HTERT RPE-1 (cell line): ENCODE measurements around the gene LDLRAD4.

Source experiments
- in situ Hi-C: fragments of 300-500 bp; cut with MboI; formaldehyde crosslinking; loops from 4 replicates; pipeline ENCODE4 v1.14.3; 2020; ENCODE audit warnings: low sequenced_read_pairs

Gene LDLRAD4

DNA sequence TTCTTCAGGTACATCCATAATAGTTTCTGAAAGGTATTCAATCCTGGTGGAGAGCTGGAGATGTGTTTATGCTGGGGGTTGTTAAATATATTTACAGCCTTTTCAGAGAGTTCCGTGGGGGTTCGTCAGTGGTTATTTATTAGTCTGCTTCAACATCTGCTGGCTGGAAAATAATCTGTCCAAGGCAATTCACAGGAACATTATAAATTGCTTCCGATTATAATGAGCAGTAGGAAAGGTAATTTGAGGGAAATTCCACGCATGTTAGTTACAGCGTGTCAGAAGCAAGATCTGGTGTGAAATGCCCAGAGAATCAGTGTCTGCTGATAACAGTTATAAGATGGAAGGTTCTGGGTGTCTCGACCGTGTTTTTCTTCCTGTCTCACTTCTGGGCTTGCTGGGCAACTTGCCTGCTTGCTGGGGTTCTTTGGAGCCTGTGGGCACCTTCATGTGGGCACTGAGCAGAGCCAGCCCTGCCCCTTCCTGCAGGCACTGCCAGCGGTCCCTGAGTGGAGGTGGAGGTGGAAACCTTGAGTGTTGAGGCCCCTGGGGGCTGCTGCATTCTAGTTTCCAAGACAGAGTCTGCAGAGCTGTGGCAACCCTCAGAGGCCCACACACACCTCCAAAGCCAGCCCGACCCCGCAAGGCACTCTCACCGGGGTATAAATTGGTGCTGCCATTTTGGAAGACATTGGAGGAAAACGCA lies 322.1 kb downstream of the LDLRAD4 start:
- in situ Hi-C loops, result no loop called here

- in situ Hi-C loops, result no loop called here
Measured at GRCh38 chr18:13541621-13542519, 323.3 kb downstream of the LDLRAD4 start.

DNA sequence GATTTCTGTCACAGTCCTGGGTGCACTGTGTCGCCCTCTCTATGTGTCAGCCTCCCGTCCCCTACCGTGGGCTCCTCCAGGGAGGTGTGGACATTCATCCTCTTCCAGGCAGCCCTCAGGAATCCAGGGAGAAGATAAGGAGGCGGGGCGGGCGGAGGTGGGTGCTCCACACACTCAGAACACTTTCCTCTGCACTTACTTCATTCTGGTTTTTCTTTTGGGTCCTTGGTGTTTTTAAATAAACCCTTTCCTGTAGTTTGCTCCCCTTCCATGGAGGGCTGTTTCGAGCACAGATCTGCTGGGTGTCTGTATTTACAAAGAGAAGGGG lies 323.9 kb downstream of the LDLRAD4 start:
- in situ Hi-C loops, result no loop called here

DNA sequence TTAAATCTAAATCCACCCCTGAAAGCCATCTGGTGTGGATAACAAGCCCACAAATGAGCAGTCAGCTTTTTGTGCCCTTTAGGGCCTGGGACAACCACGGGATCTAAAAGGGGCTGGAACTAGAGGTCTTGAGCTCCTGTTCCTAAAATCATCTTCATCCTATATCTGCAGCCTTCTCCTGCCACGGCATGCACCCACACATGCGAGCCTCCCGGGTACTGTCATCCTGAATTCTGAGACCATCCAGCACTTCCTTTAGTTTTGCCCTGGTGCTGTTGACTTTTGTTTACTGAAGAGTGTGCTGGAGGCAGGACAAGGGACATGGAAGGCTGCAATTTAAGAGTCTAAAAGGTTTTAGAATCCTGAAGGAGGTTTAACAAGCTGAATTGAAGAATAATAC lies 324.6 kb downstream of the LDLRAD4 start:
- in situ Hi-C loops, result no loop called here

- in situ Hi-C loops, result no loop called here
Measured at GRCh38 chr18:13543811-13544732, 325.5 kb downstream of the LDLRAD4 start.

GRCh38 chr18:13544953-13545352 lies 326.4 kb downstream of the LDLRAD4 start:
- in situ Hi-C loops, result no loop called here

DNA sequence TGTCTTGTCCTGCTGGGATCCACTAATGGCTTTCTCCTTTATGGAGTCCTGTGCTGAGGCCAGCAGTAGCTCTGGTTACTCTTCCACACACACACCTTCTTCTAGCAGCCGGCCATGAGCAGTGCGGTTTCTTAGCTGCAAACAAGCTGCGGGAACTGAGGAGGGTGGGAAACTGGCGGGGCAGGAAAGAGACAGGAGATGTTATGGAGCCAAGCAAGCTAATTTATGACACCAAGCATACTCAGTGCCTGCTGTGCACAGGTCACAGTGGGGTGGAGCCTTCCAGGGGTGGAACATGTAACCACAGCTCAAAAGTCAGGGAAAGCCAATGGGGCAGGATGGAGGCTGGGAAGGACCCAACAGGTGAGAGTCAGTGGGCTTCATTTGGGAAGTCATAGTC lies 327.0 kb downstream of the LDLRAD4 start:
- in situ Hi-C loops, result no loop called here

GRCh38 chr18:13545955-13546354 lies 327.4 kb downstream of the LDLRAD4 start:
- in situ Hi-C loops, result no loop called here

DNA sequence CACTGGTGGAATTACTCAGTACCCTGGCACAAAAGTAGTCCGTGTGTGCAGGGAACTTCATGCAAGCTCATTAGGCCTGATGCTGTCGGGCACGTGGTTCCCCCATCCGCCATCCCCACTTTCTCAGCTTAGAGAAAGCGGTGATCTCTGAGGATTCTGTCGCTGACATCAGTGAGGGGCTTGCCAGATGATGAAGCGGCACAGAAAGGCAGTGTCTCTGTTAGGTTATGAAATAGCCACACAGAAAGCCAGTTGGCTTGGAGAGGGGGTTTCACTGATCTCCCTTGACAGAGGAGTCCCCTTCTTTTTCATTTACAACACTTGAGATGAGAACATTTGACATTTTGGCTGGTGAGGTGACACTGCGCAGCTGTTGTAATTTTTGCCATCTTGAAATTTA lies 328.1 kb downstream of the LDLRAD4 start:
- in situ Hi-C loops, result no loop called here

GRCh38 chr18:13547347-13547746 lies 328.8 kb downstream of the LDLRAD4 start:
- in situ Hi-C loops, result no loop called here

- in situ Hi-C loops, result no loop called here
Measured at GRCh38 chr18:13548106-13548819, 329.7 kb downstream of the LDLRAD4 start.

GRCh38 chr18:13548966-13549879 lies 330.7 kb downstream of the LDLRAD4 start:
- in situ Hi-C loops, result no loop called here

GRCh38 chr18:13549880-13550232 lies 331.3 kb downstream of the LDLRAD4 start:
- in situ Hi-C loops, result no loop called here

DNA sequence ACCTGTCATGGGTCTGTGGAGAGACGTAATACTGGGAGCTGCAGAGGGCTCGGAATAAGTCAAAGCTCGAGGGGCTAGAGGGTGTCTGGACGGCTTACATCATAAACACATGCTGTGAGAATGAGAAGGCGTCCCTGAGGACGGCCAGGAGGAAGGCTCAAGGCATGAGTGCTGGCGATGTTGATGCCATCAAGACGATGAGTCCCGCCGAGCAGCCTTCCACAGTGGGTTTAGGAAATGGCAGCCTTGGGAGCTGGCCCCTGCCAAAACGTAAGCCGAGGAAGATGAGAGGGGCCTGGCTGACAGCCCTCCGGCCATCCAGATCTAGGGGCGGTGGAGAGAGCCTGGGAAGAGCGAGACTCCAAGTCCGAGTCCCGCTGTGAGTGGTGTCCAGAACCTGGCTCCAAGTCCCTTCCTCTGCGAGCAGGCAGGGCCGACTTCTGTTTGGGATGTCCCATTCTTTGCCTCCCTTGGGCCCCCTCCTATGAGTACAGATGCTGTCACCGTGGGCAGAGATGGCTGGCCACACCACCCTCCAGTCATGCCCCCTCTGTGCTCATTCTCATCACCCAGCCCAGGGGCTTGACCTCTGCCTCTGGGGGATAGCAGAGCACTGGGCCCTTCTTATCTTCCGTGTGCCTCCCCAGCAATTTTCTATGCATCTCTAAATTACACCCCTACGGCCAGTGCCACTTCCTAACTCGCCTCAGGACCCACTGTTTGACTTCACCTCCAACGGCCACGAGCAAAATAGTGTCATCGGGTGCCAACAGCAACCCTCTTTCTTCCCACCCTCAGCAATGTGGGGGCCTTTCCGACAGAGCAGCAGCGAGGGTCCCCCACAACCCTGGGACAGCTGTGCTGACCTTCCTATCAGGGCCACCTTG lies 332.1 kb downstream of the LDLRAD4 start:
- in situ Hi-C loops, result no loop called here

DNA sequence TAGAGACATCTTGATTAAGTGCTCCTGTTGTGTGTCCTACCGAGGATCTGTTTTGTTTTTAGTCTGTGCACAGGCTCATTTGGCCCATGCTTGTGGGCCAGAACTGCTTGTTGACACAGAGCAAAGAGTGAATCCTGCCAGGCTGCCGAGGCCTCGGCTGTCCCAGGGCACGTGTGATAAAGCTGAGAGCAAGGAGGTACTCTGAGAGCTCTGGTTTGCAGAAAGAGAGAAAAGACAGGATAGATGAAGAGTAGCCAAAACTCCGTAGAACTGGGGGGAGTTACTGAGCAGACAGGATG lies 332.7 kb downstream of the LDLRAD4 start:
- in situ Hi-C loops, result no loop called here

DNA sequence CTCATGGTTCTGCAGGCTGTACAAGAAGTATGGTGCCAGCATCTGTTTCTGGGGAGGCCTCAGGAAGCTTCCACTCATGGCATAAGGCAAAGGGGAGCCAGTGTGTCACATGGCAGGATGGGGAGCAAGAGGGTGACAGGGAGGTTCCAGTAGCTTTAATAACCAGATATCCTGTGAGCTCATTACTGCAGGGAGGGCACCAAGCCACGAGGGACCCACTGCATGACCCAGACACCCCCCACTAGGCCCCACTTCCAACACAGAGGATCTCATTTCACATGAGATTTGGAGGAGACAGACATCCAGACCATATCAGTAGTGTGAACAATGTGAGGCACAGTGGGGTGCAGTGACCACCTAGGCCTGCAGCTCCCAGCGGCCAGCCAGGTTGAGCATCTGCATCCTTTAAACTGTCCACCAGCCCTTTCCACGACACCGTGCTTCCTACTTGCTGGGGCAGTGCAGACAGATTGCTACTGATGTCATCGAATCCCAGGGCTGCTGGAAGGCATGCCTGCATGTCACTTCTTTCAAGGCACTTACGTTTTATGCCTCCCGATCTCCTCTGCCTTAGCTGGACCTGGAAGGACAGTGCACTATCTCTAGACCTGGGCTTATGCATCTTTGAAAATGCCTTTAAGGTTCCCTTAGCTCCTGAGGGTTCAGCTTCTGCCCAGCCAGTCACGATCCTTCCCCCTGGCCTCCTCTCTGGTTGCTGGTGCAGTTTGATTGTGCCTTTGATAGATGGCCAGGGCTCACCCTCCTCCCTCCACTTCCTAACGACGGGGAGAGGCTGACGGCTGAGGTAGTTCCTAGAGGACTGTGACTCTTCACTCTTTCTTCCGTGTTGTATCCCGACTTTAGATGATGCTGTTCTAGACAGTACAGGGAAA lies 333.5 kb downstream of the LDLRAD4 start:
- in situ Hi-C loops, result no loop called here

DNA sequence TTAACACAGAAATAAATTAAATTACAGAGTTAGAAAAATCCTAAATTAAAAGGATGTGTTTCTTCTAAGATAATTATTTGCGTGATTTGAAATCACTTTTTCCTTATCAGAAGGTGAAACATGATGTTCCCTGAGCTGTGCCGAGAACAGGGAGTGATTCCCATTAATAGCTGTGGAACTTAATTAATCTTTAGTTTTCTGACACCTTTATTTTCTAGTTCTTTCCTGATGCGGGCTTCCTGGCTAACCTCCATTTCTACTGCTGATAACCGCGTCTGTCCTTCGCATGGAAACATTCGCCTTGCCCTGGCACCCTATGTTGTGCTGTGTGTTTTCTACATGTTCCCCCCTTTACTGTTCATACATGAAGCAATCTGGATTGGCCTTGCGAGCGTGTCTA lies 334.9 kb downstream of the LDLRAD4 start:
- in situ Hi-C loops, result no loop called here

GRCh38 chr18:13555192-13555591 lies 336.6 kb downstream of the LDLRAD4 start:
- in situ Hi-C loops, result no loop called here
